Endothelial cell of umbilical vein (primary cell): ENCODE results near the gene DLG1. TPM values are rescaled to one million over a fixed set of nuclear protein-coding genes. Genes with fewer than 3 reads are reported as not detected.

Experiments
- BruUV-seq: library from RNA; stranded (reverse); fragments of 400-500 nt; replicated peaks from 2 replicates; lab custom pipeline; 2021; lab: Mats Ljungman, UMichigan
- CTCF ChIA-PET: fragments of 300-600, 350-600 bp; sonication (Branson Sonifier 250); formaldehyde crosslinking; loops from one replicate; lab custom pipeline; 2021; ENCODE audit warnings: antibody characterized with exemption, inconsistent platforms; lab: Charles Lee
- POLR2A ChIA-PET: fragments of 300-600, 350-600 bp; sonication (Branson Sonifier 250); formaldehyde crosslinking; loops from one replicate; lab custom pipeline; 2021; ENCODE audit warnings: antibody characterized with exemption, inconsistent platforms; lab: Charles Lee
- DNase-seq: peaks from one replicate; pipeline ENCODE4 v3.0.0-alpha.2; 2011; ENCODE audit warnings: low read depth, low spot score
- FAIRE-seq: peaks from 2 replicates; lab custom pipeline; 2011; peaks lifted over from hg19 to GRCh38; lab: Jason Lieb, UNC
- H2AFZ ChIP-seq: 2 replicates; pipeline ENCODE4 v1.6.0; 2012; ENCODE audit warnings: low read depth, low read length, control low read depth, inconsistent platforms
- H3K27ac ChIP-seq: 2 replicates; pipeline ENCODE4 v1.5.1; 2011; ENCODE audit warnings: low read depth, mild to moderate bottlenecking, control low read depth, low read length, moderate library complexity; ENCODE audit not compliant: insufficient read depth
- H3K27me3 ChIP-seq, 2 experiments: 2 replicates each; pipeline versions ENCODE4 v1.6.0 to v1.6.1; 2011; ENCODE audit warnings: low read length in 2 of 2, mixed read lengths in 1 of 2; ENCODE audit not compliant: control insufficient read depth in 2 of 2, insufficient read depth in 2 of 2
- H3K36me3 ChIP-seq, 2 experiments: 2 replicates in 1 of 2; 3 replicates in 1 of 2; pipeline ENCODE4 v1.5.1; 2011; ENCODE audit warnings: low read length in 2 of 2, mild to moderate bottlenecking in 1 of 2, moderate library complexity in 1 of 2; ENCODE audit not compliant: control insufficient read depth in 2 of 2, insufficient read depth in 2 of 2; ENCODE audit errors: extremely low read depth in 1 of 2
- H3K4me1 ChIP-seq: 3 replicates; pipeline ENCODE4 v1.5.1; 2011; ENCODE audit warnings: mild to moderate bottlenecking, low read length; ENCODE audit not compliant: control insufficient read depth, insufficient read depth; ENCODE audit errors: extremely low read depth
- H3K4me2 ChIP-seq: 2 replicates; pipeline ENCODE4 v1.6.1; 2011; ENCODE audit warnings: low read length, control low read depth, mixed read lengths; ENCODE audit not compliant: insufficient read depth
- H3K4me3 ChIP-seq, 3 experiments: fragments of 200-600 bp in 1 of 3; sonication (generic), shearing (Covaris generic) in 1 of 3; replicated peaks in 1 of 3; 2 replicates each; pipeline ENCODE4 v1.5.1; 2011 to 2016; ENCODE audit warnings: control low read depth in 3 of 3, low read length in 3 of 3, mild to moderate bottlenecking in 2 of 3, inconsistent platforms in 1 of 3, low read depth in 1 of 3, moderate library complexity in 1 of 3; ENCODE audit not compliant: insufficient read depth in 1 of 3
- H3K79me2 ChIP-seq: 2 replicates; pipeline ENCODE4 v1.6.0; 2012; ENCODE audit warnings: low read length, inconsistent platforms; ENCODE audit not compliant: control insufficient read depth, insufficient read depth
- H3K9ac ChIP-seq: replicated peaks from 2 replicates; pipeline ENCODE3; 2011; ENCODE audit warnings: low read length, control low read depth; ENCODE audit not compliant: insufficient read depth; ENCODE audit errors: extremely low read depth
- H3K9me1 ChIP-seq: replicated peaks from 3 replicates; pipeline ENCODE4 v1.6.0; 2011; ENCODE audit warnings: mild to moderate bottlenecking, low read length; ENCODE audit not compliant: control insufficient read depth, insufficient read depth; ENCODE audit errors: extremely low read depth
- H3K9me3 ChIP-seq: replicated peaks from 2 replicates; pipeline ENCODE4 v1.5.1; 2012; ENCODE audit warnings: low read length, inconsistent platforms; ENCODE audit not compliant: control insufficient read depth, insufficient read depth
- H4K20me1 ChIP-seq: replicated peaks from 2 replicates; pipeline ENCODE3; 2011; ENCODE audit warnings: mild to moderate bottlenecking, low read length; ENCODE audit not compliant: control insufficient read depth, insufficient read depth; ENCODE audit errors: extremely low read depth
- CTCF ChIP-seq, 2 donors: IDR thresholded peaks; 1 replicate in 1 of 2; 2 replicates in 1 of 2; pipeline ENCODE4 v1.5.1; 2011; ENCODE audit warnings: low read length in 2 of 2, mild to moderate bottlenecking in 2 of 2, moderate library complexity in 2 of 2, control low read depth in 1 of 2, inconsistent platforms in 1 of 2, low read depth in 1 of 2; ENCODE audit not compliant: insufficient read depth in 1 of 2; ENCODE audit errors: extremely low read depth in 1 of 2
- EZH2 ChIP-seq: IDR thresholded peaks from 2 replicates; pipeline ENCODE4 v1.6.1; 2012; ENCODE audit warnings: borderline replicate concordance, low read depth, mild to moderate bottlenecking, moderate library complexity, low read length, inconsistent platforms; ENCODE audit not compliant: severe bottlenecking
- FOS ChIP-seq: IDR thresholded peaks from 2 replicates; pipeline ENCODE4 v1.6.1; 2011; ENCODE audit warnings: mild to moderate bottlenecking, low read length, moderate library complexity, borderline replicate concordance; ENCODE audit not compliant: insufficient read depth
- GATA2 ChIP-seq: IDR thresholded peaks from 2 replicates; pipeline ENCODE4 v1.7.0; 2011; ENCODE audit warnings: low read depth, mild to moderate bottlenecking, moderate library complexity, mixed read lengths, low read length; ENCODE audit not compliant: insufficient read length, insufficient read depth
- JUN ChIP-seq: IDR thresholded peaks from 2 replicates; pipeline ENCODE4 v1.6.1; 2011; ENCODE audit warnings: borderline replicate concordance, low read depth; ENCODE audit not compliant: insufficient read length, insufficient read depth
- MYC ChIP-seq: IDR thresholded peaks from one replicate; pipeline ENCODE4 v1.6.1; 2011; ENCODE audit warnings: mild to moderate bottlenecking, low read depth, low read length
- POLR2A ChIP-seq: IDR thresholded peaks from 2 replicates; pipeline ENCODE4 v1.6.1; 2012; ENCODE audit warnings: low read depth, mild to moderate bottlenecking, control low read depth, low read length
- POLR2AphosphoS5 ChIP-seq: IDR thresholded peaks from 2 replicates; pipeline ENCODE4 v1.6.1; 2012; ENCODE audit warnings: low read depth, mild to moderate bottlenecking, control low read depth, low read length, moderate library complexity; ENCODE audit not compliant: insufficient read depth
- dilution Hi-C: fragments of 300-500 bp; cut with MboI; formaldehyde crosslinking; loops from one replicate; pipeline ENCODE4 v1.15.0; 2019; ENCODE audit warnings: low sequenced_read_pairs; ENCODE audit not compliant: extremely low pct_ligation_motif_present
- intact Hi-C: fragments of 100-400 bp; cut with micrococcal nuclease; formaldehyde crosslinking; loops from one replicate; pipeline ENCODE4 v1.10.0; 2022
- polyA plus RNA-seq, 4 experiments: library from polyadenylated mRNA; depleted of rRNA in 3 of 4; stranded (reverse) in 3 of 4; unstranded in 1 of 4; fragments of >200 nt; gene quantifications; 2 replicates each; pipeline versions ENCODE4 v1.2.1 to v1.2.3, GENCODE V29; 2011 to 2012; ENCODE audit warnings: missing spikeins in 1 of 4
- total RNA-seq: library from RNA; stranded (reverse); gene quantifications from 2 replicates; pipeline ENCODE4 v1.2.3, GENCODE V29; 2021
- TF ChIP-seq, protein P1 (sequence below): IDR thresholded peaks from 2 replicates; pipeline ENCODE4 v1.6.1; 2011; ENCODE audit not compliant: insufficient read depth, insufficient read length

DLG1 gene
- total and polyA plus RNA-seq, 2 donors (not counting 3 experiments of a cell fraction or from before 2014, with no cell fraction given), result 26.5 to 80.1 TPM

DNA sequence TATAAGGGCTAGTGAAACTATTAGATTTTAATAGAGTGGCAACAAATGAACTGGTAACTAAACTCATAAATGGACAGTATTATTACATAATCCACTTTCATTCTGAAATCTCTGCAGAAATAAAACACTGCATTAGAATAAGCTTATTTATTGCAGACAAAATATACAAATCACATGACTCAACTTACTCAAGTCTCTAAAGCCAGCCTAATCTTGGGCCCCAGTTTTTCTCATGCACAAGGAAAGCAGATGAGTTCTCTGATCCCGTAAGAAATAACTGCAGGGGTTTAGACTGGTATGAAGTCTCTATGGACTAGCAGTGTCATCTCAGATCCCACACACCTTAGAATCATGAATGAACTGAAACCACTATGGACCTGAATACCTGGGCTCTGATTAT is 5.8 kb downstream of the DLG1 start:
- ChIA-PET CTCF (interaction anchor here (2.9 kb wide), 1 partner anchor 209 kb away, joined by 12 read pairs; no protein-coding TSS in a partner anchor), POLR2A (no interaction called here)
- H3K9ac ChIP-seq, result no peak overlapping the region
- H3K4me1 ChIP-seq, result peaks cover 19% of the 10 kb centered on the region
- FAIRE-seq, result no peak
- H3K4me3 ChIP-seq, result no peak overlapping the region
- H3K36me3 ChIP-seq, result peaks cover 0 to 10% of the 10 kb centered on the region in 2 experiments
- DNase-seq, result no peak
- no peaks in the 10 kb centered on the region for H4K20me1 ChIP-seq
- no peak overlapping the region for H2AFZ ChIP-seq
- H3K9me1 ChIP-seq, result no peaks in the 10 kb centered on the region
- dilution Hi-C loops (no loop called here), intact Hi-C loops (no loop called here)
- no peak overlapping the region for H3K4me2 ChIP-seq
- no peaks in the 10 kb centered on the region for H3K27me3 ChIP-seq
- H3K79me2 ChIP-seq, result peaks cover 92% of the 10 kb centered on the region
- H3K27ac ChIP-seq, result no peak overlapping the region
- no peaks in the 10 kb centered on the region for H3K9me3 ChIP-seq
- BruUV-seq, result no TSS peak
- TF ChIP-seq EZH2 (no peak), POLR2A (no peak), CTCF (IDR thresholded peaks at IDR 0.05; ENCODE audit: extremely low read depth in 1 of 2, insufficient read depth in 1 of 2, low read depth in 1 of 2, low read length in 2 of 2) (no peak), JUN (no peak), GATA2 (no peak), FOS (no peak), POLR2AphosphoS5 (no peak), MYC (no peak)
- TF ChIP-seq, protein P1, sequence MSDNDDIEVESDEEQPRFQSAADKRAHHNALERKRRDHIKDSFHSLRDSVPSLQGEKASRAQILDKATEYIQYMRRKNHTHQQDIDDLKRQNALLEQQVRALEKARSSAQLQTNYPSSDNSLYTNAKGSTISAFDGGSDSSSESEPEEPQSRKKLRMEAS, result no peak
